ENCODE results near the gene LPAR1. TPM values are rescaled to one million over a fixed set of nuclear protein-coding genes. Genes with fewer than 3 reads are reported as not detected.
A peak's percentile ranks its signal among the peaks of the same experiment; 100 is the strongest.
"Not testable (repeated sequence)": the region's sequence is repeated elsewhere in the genome, so short reads cannot be mapped to it uniquely, and the experiment has no call there.

Gene LPAR1
- total RNA-seq, 1 experiment from 2014 or later: 28.3 TPM

DNA sequence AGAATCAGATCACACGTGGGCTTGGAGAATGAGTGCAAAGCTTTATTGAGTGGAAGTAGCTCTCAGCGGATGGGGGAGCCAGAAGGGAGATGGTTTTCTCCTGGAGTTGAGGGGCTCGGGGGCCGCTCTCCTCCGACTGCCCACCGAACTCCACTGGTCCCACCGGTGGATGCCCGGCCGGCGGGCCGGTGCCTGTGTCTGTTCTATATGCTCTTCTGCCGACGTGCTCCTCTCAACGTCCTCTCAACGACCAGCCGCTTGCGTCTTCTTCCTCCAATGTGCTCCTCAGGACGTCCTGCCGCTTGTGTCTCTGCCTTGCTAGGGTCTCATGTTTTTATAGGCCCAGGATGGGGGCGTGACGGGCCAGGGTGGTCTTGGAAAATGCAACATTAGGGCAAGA is 207.8 kb downstream of the LPAR1 start:
- CTCF ChIA-PET: no interaction called here
- Histone ChIP-seq H3K9me3 (ENCODE audit: low read depth, low read length, poor library complexity, severe bottlenecking) (no peaks in the 10 kb centered on the region), H3K4me1 (ENCODE audit: insufficient read depth, low read length, poor library complexity, severe bottlenecking) (no peaks in the 10 kb centered on the region), H3K36me3 (ENCODE audit: insufficient read depth, low read length, poor library complexity, severe bottlenecking) (no peaks in the 10 kb centered on the region), H3K27me3 (replicated peaks; ENCODE audit: insufficient read depth, low read depth, low read length, poor library complexity) (no peaks in the 10 kb centered on the region), H3K27ac (ENCODE audit: low read depth, low read length, poor library complexity, severe bottlenecking) (no peak overlapping the region), H3K4me3 (ENCODE audit: low read depth, low read length, poor library complexity, severe bottlenecking) (no peak overlapping the region)
- no peak for DNase-seq (ENCODE audit: low spot score)
- intact Hi-C loops (cut with micrococcal nuclease; ENCODE audit: unreplicated experiment): no loop called here
- TF ChIP-seq, protein P1, sequence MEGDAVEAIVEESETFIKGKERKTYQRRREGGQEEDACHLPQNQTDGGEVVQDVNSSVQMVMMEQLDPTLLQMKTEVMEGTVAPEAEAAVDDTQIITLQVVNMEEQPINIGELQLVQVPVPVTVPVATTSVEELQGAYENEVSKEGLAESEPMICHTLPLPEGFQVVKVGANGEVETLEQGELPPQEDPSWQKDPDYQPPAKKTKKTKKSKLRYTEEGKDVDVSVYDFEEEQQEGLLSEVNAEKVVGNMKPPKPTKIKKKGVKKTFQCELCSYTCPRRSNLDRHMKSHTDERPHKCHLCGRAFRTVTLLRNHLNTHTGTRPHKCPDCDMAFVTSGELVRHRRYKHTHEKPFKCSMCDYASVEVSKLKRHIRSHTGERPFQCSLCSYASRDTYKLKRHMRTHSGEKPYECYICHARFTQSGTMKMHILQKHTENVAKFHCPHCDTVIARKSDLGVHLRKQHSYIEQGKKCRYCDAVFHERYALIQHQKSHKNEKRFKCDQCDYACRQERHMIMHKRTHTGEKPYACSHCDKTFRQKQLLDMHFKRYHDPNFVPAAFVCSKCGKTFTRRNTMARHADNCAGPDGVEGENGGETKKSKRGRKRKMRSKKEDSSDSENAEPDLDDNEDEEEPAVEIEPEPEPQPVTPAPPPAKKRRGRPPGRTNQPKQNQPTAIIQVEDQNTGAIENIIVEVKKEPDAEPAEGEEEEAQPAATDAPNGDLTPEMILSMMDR (conservative IDR thresholded peaks at IDR 0.05; ENCODE audit: low read depth, low read length): no peak
- TF ChIP-seq EZH2 (IDR thresholded peaks at IDR 0.05; ENCODE audit: borderline replicate concordance, low read depth, low read length, poor library complexity, severe bottlenecking): no peak
- POLR2A ChIA-PET (ENCODE audit: low non-redundant PET): no interaction called here
- BruUV-seq (replicated peaks): no TSS peak

DNA sequence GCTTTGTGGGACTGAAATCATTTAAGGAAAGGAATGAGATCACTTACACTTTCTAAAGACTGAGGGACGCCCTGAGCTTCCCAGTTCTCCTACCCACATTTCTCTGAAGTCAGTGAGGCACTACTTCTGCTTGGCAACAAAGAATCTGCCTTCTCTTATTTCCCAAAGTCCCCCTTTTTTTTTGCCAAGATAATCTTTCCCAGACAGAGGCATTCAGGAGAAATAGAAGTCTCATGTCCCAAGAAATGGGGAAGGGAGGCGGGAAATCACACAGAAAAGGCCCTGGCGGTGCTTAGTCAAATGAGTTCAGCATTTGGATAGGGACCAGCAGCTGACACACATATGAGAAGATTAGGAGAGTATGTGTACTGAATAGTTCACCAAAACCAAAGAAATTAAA is 210.0 kb downstream of the LPAR1 start:
- intact Hi-C loops (cut with micrococcal nuclease; ENCODE audit: unreplicated experiment): no loop called here
- Histone ChIP-seq H3K4me1 (ENCODE audit: insufficient read depth, low read length, poor library complexity, severe bottlenecking) (no peaks in the 10 kb centered on the region), H3K4me3 (ENCODE audit: low read depth, low read length, poor library complexity, severe bottlenecking) (no peak overlapping the region), H3K27ac (ENCODE audit: low read depth, low read length, poor library complexity, severe bottlenecking) (no peak overlapping the region), H3K9me3 (ENCODE audit: low read depth, low read length, poor library complexity, severe bottlenecking) (no peaks in the 10 kb centered on the region), H3K36me3 (ENCODE audit: insufficient read depth, low read length, poor library complexity, severe bottlenecking) (no peaks in the 10 kb centered on the region), H3K27me3 (replicated peaks; ENCODE audit: insufficient read depth, low read depth, low read length, poor library complexity) (no peaks in the 10 kb centered on the region)
- DNase-seq (ENCODE audit: low spot score): peak; percentile 16
- no TSS peak for BruUV-seq (replicated peaks)
- ChIA-PET CTCF (interaction anchor here (0.7 kb wide), 1 partner anchor 40 kb away, joined by 3 read pairs; no protein-coding TSS in a partner anchor), POLR2A (ENCODE audit: low non-redundant PET) (no interaction called here)
- TF ChIP-seq EZH2 (IDR thresholded peaks at IDR 0.05; ENCODE audit: borderline replicate concordance, low read depth, low read length, poor library complexity, severe bottlenecking): no peak
- TF ChIP-seq, protein P1 (conservative IDR thresholded peaks at IDR 0.05; ENCODE audit: low read depth, low read length): no peak

DNA sequence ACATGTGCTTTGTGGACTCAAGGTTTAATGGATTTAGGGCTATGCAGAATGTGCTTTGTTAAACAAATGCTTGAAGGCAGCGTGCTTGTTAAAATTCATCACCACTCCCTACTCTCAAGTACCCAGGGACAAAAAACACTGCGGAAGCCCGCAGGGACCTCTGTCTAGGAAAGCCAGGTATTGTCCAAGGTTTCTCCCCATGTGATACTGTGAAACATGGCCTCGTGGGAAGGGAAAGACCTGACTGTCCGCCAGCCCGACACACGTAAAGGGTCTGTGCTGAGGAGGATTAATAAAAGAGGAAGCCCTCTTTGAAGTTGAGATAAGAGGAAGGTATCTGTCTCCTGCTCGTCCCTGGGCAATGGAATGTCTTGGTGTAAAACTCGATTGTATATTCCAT is 211.9 kb downstream of the LPAR1 start:
- H3K4me1 ChIP-seq (ENCODE audit: insufficient read depth, low read length, poor library complexity, severe bottlenecking); CTCF ChIA-PET; H3K27ac ChIP-seq (ENCODE audit: low read depth, low read length, poor library complexity, severe bottlenecking); H3K27me3 ChIP-seq (replicated peaks; ENCODE audit: insufficient read depth, low read depth, low read length, poor library complexity); BruUV-seq (replicated peaks); H3K36me3 ChIP-seq (ENCODE audit: insufficient read depth, low read length, poor library complexity, severe bottlenecking); intact Hi-C loops (cut with micrococcal nuclease; ENCODE audit: unreplicated experiment); H3K9me3 ChIP-seq (ENCODE audit: low read depth, low read length, poor library complexity, severe bottlenecking); H3K4me3 ChIP-seq (ENCODE audit: low read depth, low read length, poor library complexity, severe bottlenecking); POLR2A ChIA-PET (ENCODE audit: low non-redundant PET); DNase-seq (ENCODE audit: low spot score): not testable (repeated sequence)

DNA sequence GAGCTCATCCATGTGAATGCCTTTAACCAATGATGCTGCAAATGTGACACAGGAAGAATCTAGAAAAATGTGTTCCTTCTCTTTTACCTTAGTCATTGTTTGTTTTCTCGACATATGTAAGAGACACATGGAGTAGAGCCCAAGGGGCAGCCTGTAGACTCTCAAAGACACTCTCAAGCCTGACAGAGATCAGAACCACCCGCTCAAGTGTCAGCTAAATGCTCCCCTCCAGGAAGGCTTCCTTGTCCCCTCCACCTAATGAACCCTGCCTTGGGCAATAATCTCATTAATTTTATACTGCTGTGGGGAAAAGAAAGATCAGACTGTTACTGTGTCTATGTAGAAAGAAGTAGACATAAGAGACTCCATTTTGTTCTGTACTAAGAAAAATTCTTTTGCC is 212.3 kb downstream of the LPAR1 start:
- intact Hi-C loops (cut with micrococcal nuclease; ENCODE audit: unreplicated experiment): no loop called here
- no peak overlapping the region for H3K27ac ChIP-seq (ENCODE audit: low read depth, low read length, poor library complexity, severe bottlenecking)
- ChIA-PET CTCF (no interaction called here), POLR2A (ENCODE audit: low non-redundant PET) (no interaction called here)
- H3K27me3 ChIP-seq (replicated peaks; ENCODE audit: insufficient read depth, low read depth, low read length, poor library complexity): no peaks in the 10 kb centered on the region
- DNase-seq (ENCODE audit: low spot score): no peak
- no TSS peak for BruUV-seq (replicated peaks)
- no peaks in the 10 kb centered on the region for H3K4me1 ChIP-seq (ENCODE audit: insufficient read depth, low read length, poor library complexity, severe bottlenecking)
- TF ChIP-seq, protein P1 (conservative IDR thresholded peaks at IDR 0.05; ENCODE audit: low read depth, low read length): no peak
- TF ChIP-seq EZH2 (IDR thresholded peaks at IDR 0.05; ENCODE audit: borderline replicate concordance, low read depth, low read length, poor library complexity, severe bottlenecking): no peak
- H3K4me3 ChIP-seq (ENCODE audit: low read depth, low read length, poor library complexity, severe bottlenecking): no peak overlapping the region
- no peaks in the 10 kb centered on the region for H3K9me3 ChIP-seq (ENCODE audit: low read depth, low read length, poor library complexity, severe bottlenecking)
- no peaks in the 10 kb centered on the region for H3K36me3 ChIP-seq (ENCODE audit: insufficient read depth, low read length, poor library complexity, severe bottlenecking)

DNA sequence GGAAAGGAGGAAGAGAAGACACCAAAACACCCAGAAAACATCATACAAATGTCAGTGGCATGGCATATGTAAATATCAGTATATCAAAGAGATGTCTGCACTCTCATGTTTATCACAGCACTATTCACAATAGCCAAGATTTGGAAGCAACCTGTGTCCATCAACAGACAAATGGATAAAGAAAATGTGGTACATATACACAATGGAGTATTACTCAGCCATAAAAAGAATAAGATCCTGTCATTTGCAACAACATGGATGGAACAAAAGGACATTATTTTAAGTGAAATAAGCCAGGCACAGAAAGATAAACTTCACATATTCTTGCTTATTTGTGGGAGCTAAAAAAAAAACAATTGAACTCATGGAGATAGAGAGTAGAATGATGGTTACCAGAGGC is 213.1 kb downstream of the LPAR1 start:
- H3K36me3 ChIP-seq (ENCODE audit: insufficient read depth, low read length, poor library complexity, severe bottlenecking); intact Hi-C loops (cut with micrococcal nuclease; ENCODE audit: unreplicated experiment); H3K27me3 ChIP-seq (replicated peaks; ENCODE audit: insufficient read depth, low read depth, low read length, poor library complexity); H3K4me1 ChIP-seq (ENCODE audit: insufficient read depth, low read length, poor library complexity, severe bottlenecking); H3K9me3 ChIP-seq (ENCODE audit: low read depth, low read length, poor library complexity, severe bottlenecking); H3K27ac ChIP-seq (ENCODE audit: low read depth, low read length, poor library complexity, severe bottlenecking); POLR2A ChIA-PET (ENCODE audit: low non-redundant PET); BruUV-seq (replicated peaks); CTCF ChIA-PET; H3K4me3 ChIP-seq (ENCODE audit: low read depth, low read length, poor library complexity, severe bottlenecking); DNase-seq (ENCODE audit: low spot score): not testable (repeated sequence)

All from A673 (cell line).